Astrocyte of the hippocampus (primary cell): Measurements from ENCODE around the gene FAM124A.

Experiments used
- DNase-seq: peaks from one replicate; pipeline ENCODE4 v3.0.0; 2011; ENCODE audit warnings: low read depth, low spot score

FAM124A gene

GRCh38 chr13:51221108-51221507 is 1.1 kb upstream of the FAM124A start:
- DNase-seq, result no peak

- no peak for DNase-seq
These were observed 543 bp upstream of the FAM124A start for GRCh38 chr13:51221674-51222036.

GRCh38 chr13:51222686-51223559 is 725 bp downstream of the FAM124A start:
- peak; percentile 35 for DNase-seq

- no peak for DNase-seq
These were observed 1.5 kb downstream of the FAM124A start for GRCh38 chr13:51223560-51224270.

- no peak for DNase-seq
These were observed 2.8 kb downstream of the FAM124A start for GRCh38 chr13:51225029-51225428.

GRCh38 chr13:51227404-51227803 is 5.2 kb downstream of the FAM124A start:
- no peak for DNase-seq

GRCh38 chr13:51229101-51229719 is 7.0 kb downstream of the FAM124A start:
- DNase-seq, result no peak

- DNase-seq, result no peak
These were observed 7.5 kb downstream of the FAM124A start for GRCh38 chr13:51229731-51230130.

- peak; percentile 76 for DNase-seq
These were observed 8.4 kb downstream of the FAM124A start for GRCh38 chr13:51230477-51231105.

- DNase-seq, result no peak
These were observed 9.3 kb downstream of the FAM124A start for GRCh38 chr13:51231456-51231855.

- DNase-seq, result no peak
These were observed 10.1 kb downstream of the FAM124A start for GRCh38 chr13:51232328-51232727.

- no peak for DNase-seq
These were observed 11.1 kb downstream of the FAM124A start for GRCh38 chr13:51233117-51233826.

- DNase-seq, result no peak
These were observed 12.5 kb downstream of the FAM124A start for GRCh38 chr13:51234676-51235075.

GRCh38 chr13:51235186-51235585 is 13.0 kb downstream of the FAM124A start:
- no peak for DNase-seq

- DNase-seq, result no peak
These were observed 13.7 kb downstream of the FAM124A start for GRCh38 chr13:51235756-51236490.

GRCh38 chr13:51236491-51236792 is 14.2 kb downstream of the FAM124A start:
- DNase-seq, result no peak

GRCh38 chr13:51237386-51237785 is 15.2 kb downstream of the FAM124A start:
- no peak for DNase-seq

- DNase-seq, result no peak
These were observed 15.7 kb downstream of the FAM124A start for GRCh38 chr13:51237887-51238286.

GRCh38 chr13:51240178-51240577 is 18.0 kb downstream of the FAM124A start:
- no peak for DNase-seq

GRCh38 chr13:51240958-51241357 is 18.8 kb downstream of the FAM124A start:
- no peak for DNase-seq

- DNase-seq, result no peak
These were observed 19.5 kb downstream of the FAM124A start for GRCh38 chr13:51241720-51242119.
